ENCODE results near the gene AMN1. TPM values are rescaled to one million over a fixed set of nuclear protein-coding genes. Genes with fewer than 3 reads are reported as not detected.
A peak's percentile ranks its signal among the peaks of the same experiment; 100 is the strongest.
"Not testable (repeated sequence)": the region's sequence is repeated elsewhere in the genome, so short reads cannot be mapped to it uniquely, and the experiment has no call there.

The AMN1 gene
- total RNA-seq, 1 donor from 2014 or later, result 13.7 TPM

GRCh38 chr12:31682136-31682962, 46.5 kb downstream of the AMN1 start:
- peaks cover 38% of the 10 kb centered on the region for H3K4me1 Mint-ChIP-seq
- peak overlapping the region; percentile 64 for H3K4me3 Mint-ChIP-seq
- intact Hi-C loops (cut with micrococcal nuclease), result loop anchor here (1.0 to 10.0 kb wide), 11 partner anchors 23 to 630 kb away; partner anchors contain the start of genes AMN1, BICD1, ETFBKMT and RESF1
- ChIA-PET POLR2A (interaction anchor here (0.6 to 3.7 kb wide), 31 partner anchors 33 to 592 kb away, joined by 3 to 25 read pairs (median 4); partner anchors contain the start of genes AMN1 and RESF1), CTCF (interaction anchor here (0.6 to 3.4 kb wide), 15 partner anchors 20 to 630 kb away, joined by 3 to 15 read pairs (median 3); partner anchors contain the start of genes AMN1 and ETFBKMT)
- H3K9me3 Mint-ChIP-seq, result peaks cover 4% of the 10 kb centered on the region
- H3K27ac Mint-ChIP-seq, result peak overlapping the region; percentile 91
- H3K36me3 Mint-ChIP-seq (ENCODE audit: low read depth), result peaks cover 39% of the 10 kb centered on the region
- ATAC-seq (ENCODE audit: low read depth), result peak; percentile 79
- peak; percentile 13 for TF ChIP-seq CTCF (IDR thresholded peaks at IDR 0.05)
- peak; percentile 37 for DNase-seq
- no peaks in the 10 kb centered on the region for H3K27me3 Mint-ChIP-seq

GRCh38 chr12:31672521-31672920, 56.3 kb downstream of the AMN1 start:
- peaks cover 64% of the 10 kb centered on the region for H3K36me3 Mint-ChIP-seq (ENCODE audit: low read depth)
- ATAC-seq (ENCODE audit: low read depth), result no peak
- peaks cover 5% of the 10 kb centered on the region for H3K9me3 Mint-ChIP-seq
- no peak for TF ChIP-seq CTCF (IDR thresholded peaks at IDR 0.05)
- CTCF ChIA-PET, result interaction anchor here (1.4 kb wide), 1 partner anchor 270 kb away, joined by 4 read pairs; no protein-coding TSS in a partner anchor
- no peaks in the 10 kb centered on the region for H3K27me3 Mint-ChIP-seq
- DNase-seq, result no peak
- POLR2A ChIA-PET, result interaction anchor here (0.5 to 1.0 kb wide), 2 partner anchors 13 to 563 kb away, joined by 3 read pairs; partner anchors contain the start of gene ETFBKMT
- H3K27ac Mint-ChIP-seq, result no peak overlapping the region
- no peak overlapping the region for H3K4me3 Mint-ChIP-seq
- intact Hi-C loops (cut with micrococcal nuclease), result no loop called here
- no peaks in the 10 kb centered on the region for H3K4me1 Mint-ChIP-seq

- ATAC-seq (ENCODE audit: low read depth); H3K4me3 Mint-ChIP-seq; H3K9me3 Mint-ChIP-seq; H3K27me3 Mint-ChIP-seq; CTCF ChIA-PET; intact Hi-C loops (cut with micrococcal nuclease); DNase-seq; H3K4me1 Mint-ChIP-seq; H3K27ac Mint-ChIP-seq: not testable (repeated sequence)
- H3K36me3 Mint-ChIP-seq (ENCODE audit: low read depth), result peaks cover 45% of the 10 kb centered on the region
- POLR2A ChIA-PET, result interaction anchor here (0.6 kb wide), 1 partner anchor 985 kb away, joined by 3 read pairs; no protein-coding TSS in a partner anchor
Measured at GRCh38 chr12:31669582-31669981, 59.2 kb downstream of the AMN1 start.

- TF ChIP-seq CTCF (IDR thresholded peaks at IDR 0.05), result no peak
- no peak overlapping the region for H3K4me3 Mint-ChIP-seq
- intact Hi-C loops (cut with micrococcal nuclease), result no loop called here
- no peaks in the 10 kb centered on the region for H3K27me3 Mint-ChIP-seq
- no peaks in the 10 kb centered on the region for H3K4me1 Mint-ChIP-seq
- H3K27ac Mint-ChIP-seq, result no peak overlapping the region
- CTCF ChIA-PET, result interaction anchor here (0.8 kb wide), 1 partner anchor 16 kb away, joined by 3 read pairs; no protein-coding TSS in a partner anchor
- H3K36me3 Mint-ChIP-seq (ENCODE audit: low read depth), result peaks cover 41% of the 10 kb centered on the region
- peaks cover 5% of the 10 kb centered on the region for H3K9me3 Mint-ChIP-seq
- DNase-seq (no peak), ATAC-seq (ENCODE audit: low read depth) (no peak)
- POLR2A ChIA-PET, result interaction anchor here (0.6 kb wide), 1 partner anchor 985 kb away, joined by 3 read pairs; no protein-coding TSS in a partner anchor
Measured at GRCh38 chr12:31669020-31669419, 59.8 kb downstream of the AMN1 start.

- DNase-seq, result no peak
- H3K4me1 Mint-ChIP-seq, result peaks cover 27% of the 10 kb centered on the region
- peaks cover 7% of the 10 kb centered on the region for H3K9me3 Mint-ChIP-seq
- H3K27ac Mint-ChIP-seq, result no peak overlapping the region
- intact Hi-C loops (cut with micrococcal nuclease), result no loop called here
- ATAC-seq (ENCODE audit: low read depth), result no peak
- H3K36me3 Mint-ChIP-seq (ENCODE audit: low read depth), result peaks cover 11% of the 10 kb centered on the region
- no peak for TF ChIP-seq CTCF (IDR thresholded peaks at IDR 0.05)
- POLR2A ChIA-PET, result no interaction called here
- no peaks in the 10 kb centered on the region for H3K27me3 Mint-ChIP-seq
- no peak overlapping the region for H3K4me3 Mint-ChIP-seq
- CTCF ChIA-PET, result no interaction called here
Measured at GRCh38 chr12:31664038-31664437, 64.8 kb downstream of the AMN1 start.
